HG03060 (cell line): ENCODE measurements around the gene PPP6R3.

Source experiments
- ATAC-seq: cut with Tn5 transposase; IDR thresholded peaks from one replicate; pipeline ENCODE4 v1.9.1; 2021; ENCODE audit warnings: low read depth, moderate number of reproducible peaks; ENCODE audit not compliant: unreplicated experiment

Gene PPP6R3

DNA sequence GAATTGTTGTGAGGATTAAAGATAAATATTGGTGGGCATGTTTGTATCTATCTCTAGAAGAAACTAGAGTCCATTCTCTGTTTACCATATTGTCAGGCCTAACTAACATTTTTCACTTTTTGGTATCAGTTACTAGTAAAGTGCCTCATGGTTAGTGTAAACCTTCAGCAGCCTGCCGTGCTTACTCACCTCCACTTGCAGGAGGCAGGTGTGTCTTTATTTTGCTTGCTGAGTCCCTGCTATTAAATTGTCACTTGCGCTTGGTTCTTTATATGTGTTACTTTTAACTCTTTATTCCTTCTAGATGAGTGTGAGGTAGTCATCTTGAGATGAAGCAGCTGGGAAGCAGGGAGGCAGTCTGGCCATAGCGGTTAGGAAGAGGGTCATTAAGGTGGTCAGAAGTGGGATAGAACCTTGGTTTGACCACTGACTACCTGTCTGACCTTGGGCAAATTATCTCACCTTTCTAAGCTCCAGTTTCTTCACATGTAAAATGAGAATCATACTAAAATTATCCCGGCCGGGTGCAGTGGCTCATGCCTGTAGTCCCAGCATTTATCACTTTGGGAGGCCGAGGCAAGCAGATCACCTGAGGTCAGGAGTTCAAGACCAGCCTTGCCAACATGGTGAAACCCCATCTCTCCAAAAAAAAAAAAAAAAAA, 21.2 kb downstream of the PPP6R3 start:
- ATAC-seq: no peak

DNA sequence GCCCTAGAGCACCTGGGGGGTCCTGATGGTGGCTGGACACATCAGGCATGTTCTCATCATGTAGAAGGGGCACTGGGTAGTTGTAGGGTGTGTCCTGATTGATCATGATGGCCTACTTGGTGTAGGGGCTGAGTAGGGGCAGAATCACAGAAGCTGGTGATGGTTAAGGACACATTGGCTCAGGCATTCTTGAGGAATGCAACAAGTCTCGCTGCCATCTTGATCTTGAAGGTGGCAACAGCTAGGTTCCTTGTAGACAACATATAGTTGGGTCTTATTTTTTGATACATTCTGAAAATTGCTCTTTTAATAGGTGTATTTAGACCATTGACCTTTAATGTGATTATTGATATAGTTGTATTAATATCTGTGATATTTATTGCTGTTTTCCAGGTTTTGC, 28.1 kb downstream of the PPP6R3 start:
- ATAC-seq: no peak

DNA sequence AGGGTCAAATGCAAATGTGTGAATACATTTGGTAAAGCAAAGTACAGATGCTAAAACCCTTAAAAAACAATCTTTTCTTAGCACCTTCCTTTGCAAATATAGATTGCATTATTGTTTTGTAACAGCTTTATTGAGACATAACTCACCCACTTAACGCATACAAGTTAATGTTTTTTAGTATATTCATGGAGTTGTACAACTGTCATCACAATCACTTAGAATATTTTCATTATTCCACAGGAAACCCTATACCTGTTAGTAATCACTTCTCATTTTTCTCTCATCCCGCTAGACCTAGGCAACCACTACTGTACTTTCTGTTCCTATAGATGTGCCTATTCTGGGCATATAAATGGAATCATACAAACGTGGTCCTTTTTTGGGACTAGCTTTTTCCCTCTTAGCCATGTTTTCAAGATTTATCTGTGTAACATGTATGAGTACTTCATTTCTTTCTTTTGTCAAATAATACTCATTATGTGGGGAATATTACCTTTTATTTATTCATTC, 34.7 kb downstream of the PPP6R3 start:
- no peak for ATAC-seq

DNA sequence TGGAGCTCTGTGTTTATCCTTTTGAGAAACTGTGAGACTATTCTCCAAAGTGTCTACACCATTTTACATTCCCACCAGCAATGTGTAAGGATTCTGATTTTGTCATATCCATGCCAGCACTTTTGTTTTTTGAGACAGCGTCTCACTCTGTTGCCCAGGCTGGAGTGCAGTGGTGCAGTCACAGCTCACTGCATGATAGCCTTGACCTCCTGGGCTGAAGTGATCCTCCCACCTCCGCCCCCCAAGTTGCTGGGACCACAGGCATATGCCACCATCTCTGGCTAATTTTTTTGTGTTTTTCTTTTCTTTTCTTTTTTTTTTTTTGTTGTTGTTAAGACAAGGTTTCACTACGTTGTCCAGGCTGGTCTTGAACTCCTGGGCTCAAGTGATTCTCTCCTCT, 35.3 kb downstream of the PPP6R3 start:
- no peak for ATAC-seq

DNA sequence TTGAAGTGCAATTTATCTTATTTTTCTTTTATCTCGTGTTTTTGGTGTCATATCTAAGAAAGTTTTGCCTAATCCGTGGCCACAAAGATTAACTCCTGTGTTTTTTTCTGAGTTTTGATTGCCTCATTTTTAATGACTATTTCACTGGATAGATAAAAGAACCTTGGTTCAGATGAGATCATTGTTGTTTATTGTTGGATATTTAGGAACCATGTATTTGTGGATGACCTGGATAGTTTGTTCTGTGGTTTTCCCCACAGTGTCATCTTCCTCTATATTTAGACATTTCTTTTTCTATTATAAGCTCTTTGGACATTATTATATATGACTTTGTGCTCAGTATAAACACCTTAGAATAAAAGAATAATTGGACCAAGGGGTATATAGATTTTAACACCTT, 37.2 kb downstream of the PPP6R3 start:
- ATAC-seq: no peak

DNA sequence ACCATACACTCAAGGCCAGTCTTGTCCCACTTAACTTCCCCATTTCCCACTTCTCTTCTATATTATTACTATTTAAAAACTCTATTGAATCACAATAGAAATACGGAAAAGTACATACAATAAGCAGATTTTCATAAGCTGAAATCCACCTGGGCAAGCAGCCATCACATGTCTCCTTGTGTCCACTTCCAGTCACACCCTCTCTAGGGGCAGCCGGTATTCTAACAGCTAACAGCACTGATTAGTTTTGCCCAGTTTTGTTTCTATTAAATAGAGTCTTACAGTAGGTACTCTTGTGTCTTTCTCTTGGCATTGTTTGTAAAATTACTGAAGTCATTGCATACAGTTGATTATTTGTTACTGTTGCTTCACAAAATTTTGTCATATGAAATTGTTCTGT, 37.8 kb downstream of the PPP6R3 start:
- no peak for ATAC-seq

DNA sequence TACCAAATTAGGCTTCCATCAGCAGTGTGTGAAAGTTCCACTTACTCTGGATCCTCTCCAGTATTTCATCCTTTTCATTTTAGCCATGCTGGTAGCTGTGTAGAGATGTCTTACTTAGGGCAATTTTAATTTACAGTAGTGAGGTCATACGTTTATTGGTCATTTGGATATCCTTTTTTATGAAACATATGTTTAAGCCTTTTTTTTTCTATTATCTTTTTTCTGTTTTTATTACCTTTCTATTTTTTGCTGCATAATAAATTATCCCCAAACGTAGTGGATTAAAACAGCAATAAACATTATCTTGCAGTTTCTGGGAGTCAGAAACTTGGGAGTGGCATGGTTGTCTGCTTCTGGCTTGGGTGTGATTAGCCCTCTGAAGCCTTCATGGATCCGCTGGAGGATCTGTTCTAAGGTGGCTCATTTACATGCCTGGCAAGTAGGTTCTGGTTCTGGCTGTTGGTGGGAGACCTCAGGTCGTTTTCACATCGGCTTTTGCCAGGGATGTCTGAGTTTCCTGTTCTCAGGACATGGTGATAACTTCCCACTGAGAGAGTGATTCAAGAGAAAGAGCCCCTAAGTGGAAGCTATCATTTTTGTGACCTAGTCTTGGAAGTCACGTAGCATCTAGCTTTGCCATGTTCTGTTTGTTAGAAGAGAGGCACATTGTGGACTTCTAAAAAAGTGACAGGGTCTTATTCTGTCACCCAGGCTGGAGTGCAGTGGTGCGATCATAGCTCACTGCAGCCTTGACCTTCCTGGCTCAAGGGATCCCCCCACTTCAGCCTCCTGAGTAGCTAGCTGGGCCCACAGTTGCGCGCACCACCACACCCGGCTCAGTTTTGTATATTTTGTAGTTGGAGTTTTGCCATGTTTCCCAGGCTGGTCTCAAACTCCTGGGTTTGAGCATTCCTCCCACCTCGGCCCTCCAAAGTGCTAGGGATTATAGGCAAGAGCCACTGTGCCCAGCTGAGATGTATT, 38.6 kb downstream of the PPP6R3 start:
- no peak for ATAC-seq

DNA sequence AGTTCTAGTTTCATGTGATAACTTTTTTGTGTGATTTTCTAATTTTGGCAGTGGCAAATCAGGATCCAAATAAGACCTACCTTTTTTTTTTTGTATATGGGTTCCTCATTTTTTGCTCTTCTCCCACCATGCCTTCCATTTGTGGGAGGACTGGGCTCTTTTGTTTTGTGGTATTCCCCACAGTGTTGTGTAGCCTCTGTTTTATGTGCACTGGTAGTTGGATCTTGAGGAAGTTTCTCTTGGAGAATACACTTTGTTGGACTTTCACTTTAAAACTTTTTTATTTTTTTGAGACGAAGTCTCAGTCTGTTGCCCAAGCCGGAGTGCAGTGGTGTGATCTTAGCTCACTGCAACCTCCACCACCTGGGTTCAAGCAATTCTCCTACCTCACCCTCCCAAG, 39.7 kb downstream of the PPP6R3 start:
- no peak for ATAC-seq

DNA sequence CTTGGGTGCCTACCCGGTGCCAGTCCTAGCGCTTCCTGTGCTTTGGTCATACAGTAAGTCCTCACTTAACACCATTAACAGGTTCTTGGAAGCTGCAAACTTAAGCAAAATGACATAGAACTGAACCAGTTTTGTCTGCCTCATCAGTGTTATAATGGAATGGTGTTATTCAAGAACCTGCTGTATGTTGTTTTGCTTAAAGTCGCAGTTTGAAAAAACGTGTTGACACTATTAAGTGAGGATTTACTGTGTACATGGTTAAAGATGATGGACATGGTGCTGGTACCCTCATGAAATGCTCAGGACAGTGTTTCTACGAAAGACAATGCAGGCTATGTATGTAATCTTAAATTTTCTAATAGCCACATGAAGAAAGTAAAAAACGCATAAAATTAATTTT, 41.3 kb downstream of the PPP6R3 start:
- no peak for ATAC-seq

DNA sequence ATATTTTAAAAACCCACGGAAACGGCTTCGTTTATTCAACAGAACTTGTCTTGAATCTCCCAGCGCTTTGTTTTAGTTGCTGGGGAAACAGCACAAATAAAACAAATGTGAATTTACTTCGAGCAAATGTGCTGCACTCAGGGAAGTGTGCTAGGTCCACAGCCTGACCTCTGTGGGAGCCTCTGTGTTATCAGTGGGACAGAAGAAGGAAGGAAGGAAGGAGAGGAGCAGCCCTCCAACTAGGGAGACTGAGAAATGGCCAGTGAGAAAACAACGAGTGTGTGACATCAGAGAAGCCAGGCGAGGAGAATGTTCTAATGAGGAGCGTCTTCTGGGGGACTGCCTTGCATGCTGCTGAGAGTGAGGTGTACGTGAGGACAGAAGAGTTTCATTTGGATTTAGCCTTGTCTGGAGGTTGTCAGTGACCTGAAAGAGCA, 42.7 kb downstream of the PPP6R3 start:
- ATAC-seq: no peak

DNA sequence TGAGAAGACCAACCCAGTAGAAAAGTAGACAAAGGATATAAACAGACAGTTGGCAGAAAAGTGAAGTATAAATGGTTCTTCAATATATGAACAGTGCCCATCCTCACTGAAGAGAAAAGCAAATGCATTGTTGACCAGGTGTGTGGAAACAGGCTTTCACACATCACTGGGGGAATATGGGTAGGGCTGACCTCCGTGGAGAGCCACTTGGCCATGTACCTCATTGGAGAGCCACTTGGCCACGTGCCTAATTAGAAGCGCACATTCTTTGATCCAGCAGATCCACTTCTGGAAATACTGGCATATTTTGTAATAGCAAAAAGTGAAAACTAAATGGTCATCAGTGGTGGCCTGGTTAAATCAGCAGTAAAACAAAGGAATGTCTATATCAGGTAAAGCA, 43.2 kb downstream of the PPP6R3 start:
- ATAC-seq: no peak

DNA sequence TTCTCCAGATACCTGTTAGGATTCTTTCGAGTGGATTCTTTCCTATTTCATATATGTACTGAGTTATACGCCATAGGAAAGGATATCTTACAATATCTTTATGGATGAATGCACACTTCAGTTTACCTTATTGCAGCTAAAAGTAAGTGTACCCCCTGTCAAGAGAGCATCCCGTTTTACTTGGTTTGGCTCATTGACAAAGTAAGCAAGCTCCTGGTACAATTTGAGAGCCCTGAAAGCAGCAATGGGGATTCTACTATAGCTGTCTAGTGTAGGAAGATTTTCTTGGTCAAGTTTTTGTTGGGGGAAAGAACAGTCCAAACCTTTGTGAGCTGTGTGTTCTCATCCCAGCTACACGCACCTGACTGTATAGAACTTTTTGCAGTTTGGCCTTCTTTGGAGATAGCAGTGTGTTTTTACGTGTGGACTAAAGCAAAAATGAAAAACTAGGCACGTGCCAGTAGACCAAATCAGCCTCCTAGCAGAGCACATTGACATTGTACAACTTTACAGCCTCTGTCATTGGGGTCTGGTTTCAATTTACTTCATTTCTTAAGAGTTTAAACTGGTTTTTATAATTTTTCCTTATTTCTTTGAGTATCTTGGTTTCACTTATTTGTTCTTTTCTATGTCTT, 44.0 kb downstream of the PPP6R3 start:
- no peak for ATAC-seq

DNA sequence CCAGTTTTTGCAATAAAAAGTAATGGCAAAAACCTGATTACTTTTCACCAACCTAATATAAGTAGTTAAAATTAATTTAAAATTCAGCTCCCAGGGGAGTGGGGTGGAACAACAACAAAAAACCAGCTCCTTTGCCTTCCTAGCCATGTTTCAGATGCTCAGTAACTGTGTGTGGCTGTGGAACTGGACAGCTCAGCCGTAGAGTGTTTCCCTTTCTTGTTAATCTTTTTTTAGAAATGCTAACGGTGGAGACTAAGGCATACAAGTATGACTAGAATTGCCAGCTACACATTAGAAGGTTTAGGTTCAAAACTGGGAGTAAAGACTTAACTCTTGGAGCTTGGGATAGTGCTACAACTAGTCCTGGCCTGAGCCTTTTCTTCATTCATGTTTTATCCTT, 45.0 kb downstream of the PPP6R3 start:
- ATAC-seq: no peak

DNA sequence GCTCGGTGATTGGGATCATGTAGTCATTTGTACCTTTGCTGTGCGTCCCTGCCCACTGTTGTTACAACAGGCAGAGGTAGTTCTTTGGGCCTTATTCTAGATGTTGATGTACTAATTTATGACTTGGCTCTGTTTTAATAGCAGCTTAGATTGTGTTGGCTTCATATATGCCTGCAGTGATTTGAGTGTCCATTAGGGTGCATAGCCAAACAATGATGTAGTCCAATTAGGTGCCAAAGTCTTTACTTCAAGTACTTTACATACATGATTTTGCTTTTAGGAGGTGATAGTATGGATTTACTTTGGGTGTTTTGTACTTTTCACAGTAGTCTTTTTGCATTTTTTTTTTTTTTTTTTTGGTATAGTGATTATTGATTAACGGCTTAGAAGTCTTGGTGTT, 46.4 kb downstream of the PPP6R3 start:
- ATAC-seq: no peak

DNA sequence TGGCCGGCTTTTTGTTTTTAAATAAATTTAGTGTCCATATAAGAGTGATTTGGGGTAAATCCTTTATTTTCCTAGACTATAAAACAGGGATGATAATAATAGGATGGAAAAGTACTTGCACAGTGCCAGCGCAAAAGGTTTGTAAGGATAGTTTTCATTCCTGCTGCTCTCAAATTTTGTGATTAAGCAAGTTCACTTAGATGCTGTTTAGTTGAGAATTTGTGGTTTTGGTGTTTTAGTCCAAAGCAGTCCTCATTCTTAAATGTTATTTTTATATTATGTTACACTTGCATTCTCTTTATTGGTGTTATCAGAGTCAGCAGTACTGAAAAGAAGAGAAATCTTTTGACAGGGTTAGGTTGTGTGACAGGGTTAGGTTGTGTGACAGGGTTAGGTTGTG, 47.9 kb downstream of the PPP6R3 start:
- no peak for ATAC-seq

DNA sequence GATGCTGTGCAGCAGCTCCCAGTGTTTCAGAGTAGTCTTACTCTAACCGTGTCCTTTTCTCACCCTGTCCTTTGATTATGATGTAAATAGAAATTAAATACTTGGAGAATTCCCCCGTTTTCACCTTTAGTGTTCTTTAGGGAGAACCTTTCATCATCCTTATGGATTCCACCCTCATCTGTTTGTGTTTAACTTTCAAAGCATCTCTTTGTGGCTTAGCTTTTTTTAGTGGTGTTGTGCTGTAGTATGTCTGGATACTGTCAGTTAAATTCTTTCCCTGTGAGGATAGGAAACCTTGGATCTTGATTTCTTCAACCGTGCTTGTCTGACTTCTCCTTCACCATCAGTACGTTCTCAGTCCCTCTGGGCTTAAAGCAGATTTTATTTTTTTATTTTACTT, 48.5 kb downstream of the PPP6R3 start:
- no peak for ATAC-seq

DNA sequence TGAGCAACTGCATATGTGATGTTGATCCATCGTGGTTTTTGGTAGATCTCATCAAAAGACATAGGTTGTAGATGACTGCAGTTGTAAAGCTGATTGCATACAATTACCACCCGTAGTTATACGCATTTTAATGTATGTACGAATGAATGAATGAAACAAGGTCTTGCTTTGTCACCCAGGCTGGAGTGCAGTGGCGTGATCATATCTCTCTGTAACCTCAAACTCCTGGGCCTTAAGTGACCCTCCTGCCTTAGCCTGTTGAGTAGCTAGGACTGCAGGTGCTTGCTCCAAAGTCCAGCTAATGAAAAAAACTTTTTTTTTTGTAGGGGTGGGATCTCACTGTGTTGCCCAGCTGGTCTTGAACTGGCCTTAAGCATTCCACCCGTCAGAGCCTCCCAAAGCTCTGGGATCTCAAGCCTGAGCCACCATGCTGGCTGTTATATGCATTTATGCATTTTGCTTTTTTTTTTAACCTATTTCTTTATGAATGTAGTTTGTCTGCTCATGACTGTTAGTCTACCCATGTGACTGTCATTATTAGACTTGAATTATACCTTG, 53.5 kb downstream of the PPP6R3 start:
- no peak for ATAC-seq

DNA sequence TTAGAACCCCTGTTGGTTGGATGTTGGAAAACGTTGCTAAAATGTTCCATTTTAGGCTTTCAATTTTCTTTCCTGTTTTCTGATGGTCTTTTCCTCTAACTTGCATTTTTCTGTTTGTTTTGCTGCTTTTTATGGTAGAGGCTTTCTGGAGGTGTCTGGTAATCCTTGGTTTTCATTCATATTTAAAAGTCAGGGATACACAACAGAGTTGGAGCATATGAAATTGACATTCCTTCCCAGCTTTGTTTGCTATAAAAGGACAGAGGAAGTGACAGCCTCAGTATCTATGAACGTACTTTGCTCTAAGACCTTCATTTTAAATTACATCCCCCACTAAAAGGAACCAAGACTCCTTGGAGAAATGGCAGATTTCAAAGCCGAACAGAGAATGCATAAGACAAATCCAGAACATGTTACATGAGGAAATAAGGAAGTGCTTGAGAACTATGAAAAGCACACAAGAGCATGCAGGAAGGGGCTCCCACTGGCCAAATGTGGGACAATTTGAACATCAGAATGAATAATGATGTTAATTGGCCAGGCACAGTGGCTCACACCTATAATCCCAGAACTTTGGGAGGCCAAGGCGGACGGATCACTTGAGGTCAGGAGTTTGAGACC, 56.7 kb downstream of the PPP6R3 start:
- no peak for ATAC-seq

DNA sequence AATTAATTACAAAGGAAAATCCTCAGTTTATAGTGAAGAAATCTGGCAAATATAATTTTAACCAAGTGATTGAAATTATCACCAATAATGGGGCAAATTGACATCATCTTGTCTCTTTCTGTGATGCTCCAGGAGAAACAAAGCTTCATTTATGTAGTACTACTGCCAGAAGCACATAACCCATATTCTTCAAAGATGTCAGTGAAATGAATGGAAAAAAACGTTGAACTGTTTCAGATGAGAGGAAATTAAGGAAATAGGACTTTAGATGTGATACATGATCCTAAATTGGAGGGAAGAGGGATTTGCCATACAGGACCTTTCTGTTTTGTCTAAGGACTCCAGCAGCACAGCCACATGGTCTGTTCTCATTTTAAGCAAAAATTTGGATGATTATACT, 57.6 kb downstream of the PPP6R3 start:
- no peak for ATAC-seq

DNA sequence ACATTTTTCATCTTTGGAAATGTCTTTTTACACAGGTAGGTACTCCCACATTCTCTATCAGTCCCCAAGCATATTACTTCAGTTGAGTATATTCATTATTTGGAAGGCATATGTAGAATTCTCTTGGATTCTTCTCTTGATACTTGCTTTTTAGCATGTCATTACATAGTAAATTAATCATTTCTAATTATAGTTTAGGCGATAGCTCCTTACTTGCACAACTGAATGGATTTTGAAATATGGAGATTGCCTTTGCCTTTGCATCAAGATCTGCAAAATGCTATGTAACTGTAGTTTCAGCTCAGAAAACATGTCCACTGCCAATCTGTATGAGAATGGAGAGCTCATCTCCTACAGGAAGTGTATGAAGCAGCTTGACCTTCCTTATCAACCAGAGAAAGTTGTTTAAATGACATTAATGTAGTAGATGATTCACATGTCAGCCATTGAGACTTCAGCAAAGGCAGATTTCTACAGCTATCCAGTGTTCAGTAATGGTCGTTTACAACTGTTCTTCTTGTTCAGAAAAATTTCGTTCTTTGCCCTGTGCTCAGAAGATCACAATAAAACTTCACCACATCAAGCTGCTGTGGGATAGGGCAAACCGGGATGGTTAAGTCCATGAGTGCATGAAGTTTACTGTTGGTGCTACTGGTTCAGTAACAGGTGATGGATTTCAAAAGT, 61.6 kb downstream of the PPP6R3 start:
- no peak for ATAC-seq
